OCI-LY7 (cell line): ENCODE data around the gene HMGB4.
A peak's percentile ranks its signal among the peaks of the same experiment; 100 is the strongest.

ENCODE experiments used
- EZH2phosphoT487 ChIP-seq: fragments of 200-600 bp; sonication (generic); IDR thresholded peaks from 2 replicates; pipeline ENCODE4 v1.6.1; 2018; ENCODE audit warnings: low read depth, borderline replicate concordance, mild to moderate bottlenecking, mixed run types, antibody characterized with exemption, low read length, moderate library complexity, mixed read lengths
- TF ChIP-seq, protein P1 (sequence below): fragments of 200-600 bp; sonication (generic); conservative IDR thresholded peaks from 2 replicates; pipeline ENCODE4 v1.5.1; 2014; ENCODE audit warnings: mild to moderate bottlenecking, antibody characterized with exemption, low read length, moderate library complexity, mixed read lengths

DNA sequence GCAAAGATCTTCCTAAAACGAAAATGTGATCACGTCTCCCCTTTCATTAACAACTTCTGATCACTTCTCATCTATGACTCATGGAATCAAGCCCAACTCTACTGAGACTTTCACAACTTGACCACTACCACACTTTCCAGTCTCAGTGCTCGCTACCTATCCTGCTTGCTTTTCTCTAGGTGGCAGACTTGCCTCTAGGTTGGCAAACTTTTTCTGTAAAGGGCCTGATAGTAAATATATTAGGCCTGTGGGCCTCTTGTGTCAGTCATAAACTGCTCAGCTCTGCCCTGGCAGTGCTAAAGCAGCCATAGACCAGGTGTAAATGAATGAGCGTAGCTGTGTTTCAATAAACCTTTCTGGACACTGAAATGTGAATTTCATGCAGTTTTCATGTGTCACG lies 21.5 kb upstream of the HMGB4 start:
- TF ChIP-seq, protein P1, sequence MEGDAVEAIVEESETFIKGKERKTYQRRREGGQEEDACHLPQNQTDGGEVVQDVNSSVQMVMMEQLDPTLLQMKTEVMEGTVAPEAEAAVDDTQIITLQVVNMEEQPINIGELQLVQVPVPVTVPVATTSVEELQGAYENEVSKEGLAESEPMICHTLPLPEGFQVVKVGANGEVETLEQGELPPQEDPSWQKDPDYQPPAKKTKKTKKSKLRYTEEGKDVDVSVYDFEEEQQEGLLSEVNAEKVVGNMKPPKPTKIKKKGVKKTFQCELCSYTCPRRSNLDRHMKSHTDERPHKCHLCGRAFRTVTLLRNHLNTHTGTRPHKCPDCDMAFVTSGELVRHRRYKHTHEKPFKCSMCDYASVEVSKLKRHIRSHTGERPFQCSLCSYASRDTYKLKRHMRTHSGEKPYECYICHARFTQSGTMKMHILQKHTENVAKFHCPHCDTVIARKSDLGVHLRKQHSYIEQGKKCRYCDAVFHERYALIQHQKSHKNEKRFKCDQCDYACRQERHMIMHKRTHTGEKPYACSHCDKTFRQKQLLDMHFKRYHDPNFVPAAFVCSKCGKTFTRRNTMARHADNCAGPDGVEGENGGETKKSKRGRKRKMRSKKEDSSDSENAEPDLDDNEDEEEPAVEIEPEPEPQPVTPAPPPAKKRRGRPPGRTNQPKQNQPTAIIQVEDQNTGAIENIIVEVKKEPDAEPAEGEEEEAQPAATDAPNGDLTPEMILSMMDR: 0 out of 2 replicates have a peak, but pooled peaks have one; percentile 15
- TF ChIP-seq EZH2phosphoT487: no peak
